Stomach (tissue), 9 donors: ENCODE results near the gene OR51B6. TPM values are rescaled to one million over a fixed set of nuclear protein-coding genes. Genes with fewer than 3 reads are reported as not detected.
"Not testable (repeated sequence)": the region's sequence is repeated elsewhere in the genome, so short reads cannot be mapped to it uniquely, and the experiment has no call there.

Source experiments
- DNase-seq, 2 donors: peaks; one replicate each; pipeline versions ENCODE4 v3.0.0 to v3.0.0-alpha.2; 2013 to 2019
- H3K27ac ChIP-seq, 5 donors: fragments of 200-600 bp in 4 of 5; sonication (generic) in 4 of 5; one replicate each; pipeline ENCODE4 v1.5.1; 2013 to 2019; ENCODE audit warnings: mild to moderate bottlenecking in 1 of 5, moderate library complexity in 1 of 5
- H3K27me3 ChIP-seq, 3 donors: fragments of 200-600 bp; sonication (generic); one replicate each; pipeline ENCODE4 v1.5.1; 2017 to 2019; ENCODE audit warnings: mixed run types in 1 of 3
- H3K36me3 ChIP-seq, 4 donors: fragments of 200-600 bp; sonication (generic); 1 replicate in 3 of 4; 2 replicates in 1 of 4; pipeline ENCODE4 v1.5.1; 2016 to 2019
- H3K4me1 ChIP-seq, 4 donors: fragments of 200-600 bp; sonication (generic); one replicate each; pipeline ENCODE4 v1.5.1; 2016 to 2019
- H3K4me3 ChIP-seq, 4 donors: fragments of 200-600 bp; sonication (generic) in 3 of 4; one replicate each; pipeline ENCODE4 v1.5.1; 2016 to 2019; ENCODE audit warnings: mild to moderate bottlenecking in 1 of 4
- H3K9me3 ChIP-seq, 4 donors: fragments of 200-600 bp; sonication (generic); one replicate each; pipeline ENCODE4 v1.5.1; 2016 to 2019
- EP300 ChIP-seq: sonication (generic); formaldehyde crosslinking; IDR thresholded peaks from one replicate; pipeline ENCODE4 v1.6.1; 2017; ENCODE audit warnings: antibody characterized with exemption
- POLR2A ChIP-seq, 4 donors: fragments of 450-650 bp; IDR thresholded peaks; one replicate each; pipeline ENCODE4 v1.6.1; 2016; ENCODE audit warnings: antibody characterized with exemption in 4 of 4, control low read depth in 2 of 4, mild to moderate bottlenecking in 1 of 4, moderate library complexity in 1 of 4
- POLR2AphosphoS5 ChIP-seq, 3 donors: sonication (generic); formaldehyde crosslinking; IDR thresholded peaks; one replicate each; pipeline ENCODE4 v1.6.1; 2016; ENCODE audit warnings: antibody characterized with exemption in 3 of 3
- WGBS, 5 donors: extraction: QIAGEN DNeasy Blood & Tissue Kit in 3 of 5; methylation state at CpG; one replicate each; pipeline versions ENCODE4 v1.1.5 to v1.1.7; 2013 to 2018; 5-methylcytosine and 5-hydroxymethylcytosine counted together
- intact Hi-C: fragments of 100-400 bp; cut with DNase I; formaldehyde crosslinking; loops from one replicate; pipeline ENCODE4 v1.15.1; 2023; ENCODE audit warnings: low total_unique reads
- polyA plus RNA-seq, 3 donors: library from polyadenylated mRNA; stranded (reverse); fragments of 200-250 nt; gene quantifications; one replicate each; pipeline ENCODE4 v1.2.3, GENCODE V29; 2013
- total RNA-seq, 5 donors: library from RNA; depleted of rRNA; stranded (reverse); fragments of >200 nt; gene quantifications; one replicate each; pipeline versions ENCODE4 v1.1.0 to v1.2.3, GENCODE V29; 2014 to 2016
- TF ChIP-seq, protein P1 (sequence below), 7 experiments: fragments of 450-650 bp in 4 of 7; fragments of 200-600 bp in 3 of 7; sonication (generic) in 3 of 7; IDR thresholded peaks; one replicate each; pipeline ENCODE4 v1.5.1; 2016 to 2019; ENCODE audit warnings: antibody characterized with exemption in 7 of 7, control low read depth in 2 of 7, mild to moderate bottlenecking in 1 of 7
- donor health status: healthy with polysubstance abuse.
- donor health status: Bipolar disorder and iron deficiency.
- donor health status: healthy.

Gene OR51B6
- total and polyA plus RNA-seq, 8 donors = not detected

DNA sequence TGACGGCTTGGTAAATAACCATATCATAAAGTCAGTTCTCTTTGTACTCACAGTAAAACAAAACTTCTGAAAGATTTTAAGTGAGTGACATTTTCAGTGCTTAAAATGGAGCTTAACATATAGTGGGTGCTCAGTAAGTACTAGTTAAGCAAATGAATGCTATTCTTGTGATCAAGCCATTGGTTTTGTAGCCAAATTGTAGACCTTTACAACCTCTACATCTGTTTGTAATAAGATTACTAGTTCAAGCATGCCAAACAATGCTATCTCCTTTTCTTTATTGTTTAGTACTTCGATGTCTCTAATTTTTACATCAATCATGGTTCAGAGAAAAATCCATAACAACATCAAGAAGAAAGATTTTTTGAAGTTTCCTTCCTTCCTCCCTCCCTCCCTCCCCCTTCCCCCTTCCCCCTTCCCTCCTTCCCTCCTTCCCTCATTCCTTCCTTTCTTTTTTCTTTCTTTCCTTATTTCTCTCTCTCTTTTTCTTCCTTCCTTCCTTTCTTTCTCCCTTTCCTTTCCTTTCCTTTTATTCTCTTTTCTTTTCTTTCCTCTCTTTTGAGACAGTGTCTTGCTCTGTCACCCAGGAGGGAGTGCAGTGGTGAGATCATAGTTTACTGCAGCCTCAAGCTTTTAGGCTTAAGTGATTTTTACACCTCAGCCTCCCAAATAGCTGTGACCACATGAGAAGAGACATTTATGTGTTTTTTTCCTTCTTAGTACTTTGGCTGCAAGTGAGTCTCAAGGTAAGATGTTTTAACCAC lies 43.9 kb upstream of the OR51B6 start:
- no peak for DNase-seq
- Histone ChIP-seq H3K27me3 (no peaks in the 10 kb centered on the region), H3K9me3 (no peaks in the 10 kb centered on the region), H3K27ac (no peak overlapping the region), H3K36me3 (no peaks in the 10 kb centered on the region), H3K4me3 (no peak overlapping the region), H3K4me1 (no peaks in the 10 kb centered on the region)
- TF ChIP-seq POLR2A (IDR thresholded peaks at IDR 0.05) (no peak), POLR2AphosphoS5 (IDR thresholded peaks at IDR 0.05) (no peak), EP300 (no peak)
- TF ChIP-seq, protein P1, sequence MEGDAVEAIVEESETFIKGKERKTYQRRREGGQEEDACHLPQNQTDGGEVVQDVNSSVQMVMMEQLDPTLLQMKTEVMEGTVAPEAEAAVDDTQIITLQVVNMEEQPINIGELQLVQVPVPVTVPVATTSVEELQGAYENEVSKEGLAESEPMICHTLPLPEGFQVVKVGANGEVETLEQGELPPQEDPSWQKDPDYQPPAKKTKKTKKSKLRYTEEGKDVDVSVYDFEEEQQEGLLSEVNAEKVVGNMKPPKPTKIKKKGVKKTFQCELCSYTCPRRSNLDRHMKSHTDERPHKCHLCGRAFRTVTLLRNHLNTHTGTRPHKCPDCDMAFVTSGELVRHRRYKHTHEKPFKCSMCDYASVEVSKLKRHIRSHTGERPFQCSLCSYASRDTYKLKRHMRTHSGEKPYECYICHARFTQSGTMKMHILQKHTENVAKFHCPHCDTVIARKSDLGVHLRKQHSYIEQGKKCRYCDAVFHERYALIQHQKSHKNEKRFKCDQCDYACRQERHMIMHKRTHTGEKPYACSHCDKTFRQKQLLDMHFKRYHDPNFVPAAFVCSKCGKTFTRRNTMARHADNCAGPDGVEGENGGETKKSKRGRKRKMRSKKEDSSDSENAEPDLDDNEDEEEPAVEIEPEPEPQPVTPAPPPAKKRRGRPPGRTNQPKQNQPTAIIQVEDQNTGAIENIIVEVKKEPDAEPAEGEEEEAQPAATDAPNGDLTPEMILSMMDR (IDR thresholded peaks at IDR 0.05) = no peak
- 32 to 63% (median 45%) methylated on average over 2 of the region's 2 CpGs for WGBS, 5 donors
- intact Hi-C loops = no loop called here

DNA sequence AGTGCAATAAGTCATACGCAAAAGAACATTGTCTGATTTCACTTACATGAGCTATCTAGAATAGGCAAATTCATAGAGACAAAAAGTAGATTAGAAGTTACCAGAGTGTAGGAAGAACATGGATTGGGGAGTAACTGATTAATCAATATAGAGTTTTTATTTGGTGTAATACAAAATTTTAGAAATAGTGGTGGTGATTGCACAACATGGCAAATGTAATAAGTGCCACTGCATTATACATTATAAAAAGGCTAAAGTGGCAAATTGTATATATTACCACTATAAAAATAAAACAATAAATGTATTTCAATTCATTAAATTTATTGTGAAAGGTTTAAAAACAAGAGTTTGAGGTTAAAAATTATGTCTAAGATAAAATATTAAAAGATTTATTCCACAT lies 40.9 kb upstream of the OR51B6 start:
- WGBS, 5 donors = 90 to 97% (median 95%) methylated on average over 1 of the region's 1 CpG
- Histone ChIP-seq H3K4me3 (no peak overlapping the region), H3K27me3 (no peaks in the 10 kb centered on the region), H3K27ac (no peak overlapping the region), H3K9me3 (no peaks in the 10 kb centered on the region), H3K36me3 (no peaks in the 10 kb centered on the region), H3K4me1 (no peaks in the 10 kb centered on the region)
- TF ChIP-seq POLR2AphosphoS5 (IDR thresholded peaks at IDR 0.05) (no peak), POLR2A (IDR thresholded peaks at IDR 0.05) (no peak), EP300 (no peak)
- TF ChIP-seq, protein P1 (IDR thresholded peaks at IDR 0.05) = no peak
- no peak for DNase-seq
- intact Hi-C loops = no loop called here

DNA sequence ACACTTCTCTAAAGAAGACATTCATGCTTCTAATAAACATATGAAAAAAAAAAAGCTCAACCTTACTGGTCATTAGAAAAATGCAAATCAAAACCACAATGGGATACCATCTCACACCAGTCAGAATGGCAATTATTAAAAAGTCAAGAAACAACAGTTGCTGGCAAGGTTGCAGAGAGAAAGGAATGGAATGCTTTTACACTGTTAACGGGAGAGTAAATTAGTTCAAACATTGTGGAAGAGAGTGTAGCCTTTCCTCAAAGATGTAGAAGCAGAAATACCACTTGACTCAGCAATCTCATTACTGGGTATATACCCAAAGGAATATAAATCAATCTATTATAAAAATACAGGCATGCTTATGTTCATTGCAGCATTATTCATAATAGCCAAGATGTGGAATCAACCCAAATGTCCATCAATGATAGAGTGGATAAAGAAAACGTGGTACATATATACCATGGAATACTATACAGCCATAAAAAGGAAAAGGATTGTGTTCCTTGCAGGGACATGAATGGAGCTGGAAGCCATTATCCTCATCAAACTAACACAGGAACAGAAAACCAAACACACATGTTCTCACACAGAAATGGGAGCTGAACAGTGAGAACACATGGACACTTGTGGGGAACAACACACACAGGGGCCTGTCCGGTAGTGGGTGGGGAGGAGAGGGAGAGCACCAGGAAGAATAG lies 37.8 kb upstream of the OR51B6 start:
- H3K27ac ChIP-seq, H3K4me1 ChIP-seq, DNase-seq, H3K9me3 ChIP-seq, H3K36me3 ChIP-seq, H3K27me3 ChIP-seq, H3K4me3 ChIP-seq, intact Hi-C loops: not testable (repeated sequence)
- 74 to 88% (median 82%) methylated on average over 3 of the region's 3 CpGs for WGBS, 5 donors

DNA sequence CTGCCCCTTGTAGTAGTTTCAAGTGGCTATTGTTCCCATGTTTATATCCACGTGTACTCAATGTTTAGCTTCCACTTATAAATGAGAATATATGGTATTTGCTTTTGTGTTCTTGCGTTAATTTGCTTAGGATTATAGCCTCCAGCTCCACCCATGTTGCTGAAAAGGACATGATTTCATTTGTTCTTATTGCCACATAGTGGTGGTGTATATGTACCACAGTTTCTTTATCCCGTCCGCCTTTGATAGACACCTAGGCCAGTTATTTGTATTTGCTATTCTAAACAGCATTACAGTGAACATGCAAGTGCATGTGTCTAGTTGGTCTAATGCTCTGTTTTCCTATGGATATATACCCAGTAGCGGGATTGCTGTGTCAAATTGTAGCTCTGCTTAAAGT lies 34.0 kb upstream of the OR51B6 start:
- TF ChIP-seq, protein P1 (IDR thresholded peaks at IDR 0.05) = no peak
- no peak for TF ChIP-seq POLR2AphosphoS5 (IDR thresholded peaks at IDR 0.05)
- TF ChIP-seq EP300 = no peak
- TF ChIP-seq POLR2A (IDR thresholded peaks at IDR 0.05) = no peak
- intact Hi-C loops = no loop called here
- Histone ChIP-seq H3K9me3 (no peaks in the 10 kb centered on the region), H3K36me3 (no peaks in the 10 kb centered on the region), H3K27ac (no peak overlapping the region), H3K27me3 (no peaks in the 10 kb centered on the region), H3K4me1 (no peaks in the 10 kb centered on the region), H3K4me3 (no peak overlapping the region)
- DNase-seq = no peak
- 60 to 73% (median 65%) methylated on average over 5 of the region's 5 CpGs for WGBS, 5 donors

DNA sequence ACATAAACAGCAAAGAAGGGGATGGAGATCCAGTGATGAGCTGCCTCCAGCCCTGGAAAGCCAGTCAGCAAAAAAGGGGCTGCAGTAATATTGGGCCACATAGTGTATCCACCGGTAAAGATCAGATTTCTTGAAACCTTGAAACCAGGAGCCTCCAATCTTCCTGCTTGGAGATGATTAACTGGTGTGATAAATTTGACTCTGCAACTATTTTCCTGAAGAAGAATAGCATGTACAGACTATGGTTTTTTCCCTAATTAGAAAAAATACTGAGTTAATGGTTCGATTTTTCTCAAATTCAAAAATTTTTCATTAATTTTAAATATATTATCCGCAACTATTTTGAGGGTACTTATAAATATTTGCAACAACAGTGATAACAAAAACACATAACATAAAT lies 27.1 kb upstream of the OR51B6 start, which contains the start of gene OR51B2:
OR51B2 (minus strand) TSS at position 101 of the 400 bp plus-strand sequence; CDS start at position 101, 0 bp downstream.
- Histone ChIP-seq H3K4me3 (no peak within 1 kb of the TSS), H3K27ac (no peak within 1 kb of the TSS), H3K4me1 (no peaks in the 10 kb centered on the region), H3K27me3 (no peaks in the 10 kb centered on the region), H3K9me3 (no peaks in the 10 kb centered on the region), H3K36me3 (no peaks in the 10 kb centered on the region)
- WGBS, 5 donors = 66 to 86% (median 73%) methylated on average over 3 of the region's 3 CpGs
- DNase-seq = no peak
- intact Hi-C loops = no loop called here
- TF ChIP-seq EP300 (no peak), POLR2A (IDR thresholded peaks at IDR 0.05) (no peak), POLR2AphosphoS5 (IDR thresholded peaks at IDR 0.05) (no peak)
- TF ChIP-seq, protein P1 (IDR thresholded peaks at IDR 0.05) = no peak
